Measurements from ENCODE around the gene ITGA5. TPM values are rescaled to one million over a fixed set of nuclear protein-coding genes. Genes with fewer than 3 reads are reported as not detected.

Gene ITGA5
- total and polyA plus RNA-seq, 9 of the 15 experiments (the other 6 are each of a cell fraction or from before 2014, with no cell fraction given) = 9.1 to 82.1 (median 47.4) TPM

- TF ChIP-seq E2F4 (CRISPR knock-in tag; IDR thresholded peaks at IDR 0.05; ENCODE audit: low read depth) (no peak), RB1 (IDR thresholded peaks at IDR 0.05; ENCODE audit: low read depth) (no peak), ZNF740 (CRISPR knock-in tag; IDR thresholded peaks at IDR 0.05) (peak; percentile 64; the same call in 1 of the 2 replicates), ZNF740 (tag; IDR thresholded peaks at IDR 0.05) (no peak), TBL1XR1 (IDR thresholded peaks at IDR 0.05; ENCODE audit: low read length in 2 of 2) (no peak), HEY1 (CRISPR knock-in tag; IDR thresholded peaks at IDR 0.05; ENCODE audit: borderline replicate concordance) (no peak), ESRRA (IDR thresholded peaks at IDR 0.05; ENCODE audit: borderline replicate concordance, low read depth) (peak; percentile 27; the same call in 1 of the 2 replicates), FUS (optimal IDR thresholded peaks at IDR 0.05; ENCODE audit: low read depth, low read length) (no peak), EHMT2 (IDR thresholded peaks at IDR 0.05) (no peak), BCOR (IDR thresholded peaks at IDR 0.05) (0 out of 2 replicates have a peak, but pooled peaks have one; percentile 14), HMG20A (CRISPR knock-in tag; conservative IDR thresholded peaks at IDR 0.05) (no peak), HNRNPL (IDR thresholded peaks at IDR 0.05; ENCODE audit: low read depth, low read length) (no peak), ARID1B (IDR thresholded peaks at IDR 0.05) (peak; percentile 83), CBX8 (IDR thresholded peaks at IDR 0.05; ENCODE audit: borderline replicate concordance, extremely low read depth, low read depth, low read length, poor library complexity, severe bottlenecking) (no peak), RBM25 (IDR thresholded peaks at IDR 0.05; ENCODE audit: low read depth, low read length, severe bottlenecking) (no peak), STAT5B (CRISPR knock-in tag; IDR thresholded peaks at IDR 0.05) (no peak), SIN3A (IDR thresholded peaks at IDR 0.05; ENCODE audit: borderline replicate concordance in 2 of 2, control insufficient read depth in 1 of 2, low read depth in 2 of 2, low read length in 2 of 2) (peak in 1 of 2 experiments; percentile 44; a peak in 3 of 4 replicates), AFF4 (CRISPR knock-in tag; IDR thresholded peaks at IDR 0.05) (no peak), L3MBTL2 (IDR thresholded peaks at IDR 0.05) (peak; percentile 47; the same call in 1 of the 2 replicates), RBFOX2 (IDR thresholded peaks at IDR 0.05; ENCODE audit: low read depth, low read length) (no peak), ADNP (tag; IDR thresholded peaks at IDR 0.05) (no peak), SIX5 (IDR thresholded peaks at IDR 0.05; ENCODE audit: borderline replicate concordance in 1 of 2, insufficient read depth in 1 of 2, low read depth in 1 of 2, low read length in 2 of 2) (no peak)
Observed at GRCh38 chr12:54431911-54432814, 13.1 kb upstream of the ITGA5 start (continued).
